GM12878 (cell line): Measurements from ENCODE around the gene PLXNB2. TPM values are rescaled to one million over a fixed set of nuclear protein-coding genes. Genes with fewer than 3 reads are reported as not detected.

ENCODE experiments used
- ATAC-seq: fragments of 200-7000 bp; cut with Tn5 transposase; 3 replicates; pipeline ENCODE4 v1.9.1; 2020; ENCODE audit warnings: mild to moderate bottlenecking, moderate library complexity
- BruUV-seq: library from RNA; stranded (reverse); fragments of 400-500 nt; replicated peaks from 2 replicates; lab custom pipeline; 2021; lab: Mats Ljungman, UMichigan
- CTCF ChIA-PET: fragments of 300-600 bp; sonication (Branson Sonifier 250); formaldehyde crosslinking; extraction: SDS; loops from one replicate; lab custom pipeline; 2021; ENCODE audit warnings: inconsistent platforms; lab: Yijun Ruan, JAX
- POLR2A ChIA-PET: fragments of 350-600 bp; formaldehyde crosslinking; extraction: SDS; loops from one replicate; lab custom pipeline; 2021; ENCODE audit warnings: inconsistent platforms; lab: Charles Lee
- RAD21 ChIA-PET: fragments of 300-600 bp; sonication (Branson Sonifier 250); formaldehyde crosslinking; loops from one replicate; lab custom pipeline; 2023; ENCODE audit warnings: antibody characterized with exemption; ENCODE audit not compliant: unreplicated experiment; lab: Charles Lee
- SMC1A ChIA-PET: fragments of 300-600 bp; sonication (Branson Sonifier 250); formaldehyde crosslinking; loops from one replicate; lab custom pipeline; 2023; ENCODE audit not compliant: unreplicated experiment, uncharacterized antibody; lab: Charles Lee
- DNase-seq: peaks from one replicate; pipeline ENCODE4 v3.0.0-alpha.2; 2011; ENCODE audit warnings: low read depth, low spot score
- FAIRE-seq: peaks from 3 replicates; lab custom pipeline; 2011; peaks lifted over from hg19 to GRCh38; lab: Jason Lieb, UNC
- H2AFZ ChIP-seq: 2 replicates; pipeline ENCODE4 v1.6.0; 2011; ENCODE audit warnings: low read depth, low read length, control low read depth; ENCODE audit not compliant: control insufficient read depth
- H3K27ac ChIP-seq: 2 replicates; pipeline ENCODE4 v1.5.1; 2011; ENCODE audit warnings: control low read depth; ENCODE audit not compliant: control insufficient read depth, insufficient read depth
- H3K27me3 ChIP-seq, 2 experiments: replicated peaks in 1 of 2; 2 replicates each; pipeline versions ENCODE4 v1.6.0 to v1.6.1; 2011; ENCODE audit warnings: low read length in 1 of 2; ENCODE audit not compliant: control insufficient read depth in 2 of 2, insufficient read depth in 2 of 2
- H3K36me3 ChIP-seq, 2 experiments: 2 replicates each; pipeline ENCODE4 v1.5.1; 2011; ENCODE audit warnings: low read length in 1 of 2; ENCODE audit not compliant: control insufficient read depth in 2 of 2, insufficient read depth in 2 of 2
- H3K4me1 ChIP-seq: 2 replicates; pipeline ENCODE4 v1.6.1; 2011; ENCODE audit warnings: mild to moderate bottlenecking, low read length, moderate library complexity, mixed read lengths; ENCODE audit not compliant: control insufficient read depth, insufficient read depth
- H3K4me2 ChIP-seq: 2 replicates; pipeline ENCODE4 v1.6.0; 2011; ENCODE audit warnings: control low read depth; ENCODE audit not compliant: control insufficient read depth, insufficient read depth
- H3K4me3 ChIP-seq: fragments of 200-600 bp; sonication (generic); 2 replicates; pipeline ENCODE4 v1.5.1; 2016
- H3K79me2 ChIP-seq: 2 replicates; pipeline ENCODE4 v1.6.0; 2011; ENCODE audit warnings: low read length; ENCODE audit not compliant: control insufficient read depth, insufficient read depth
- H3K9ac ChIP-seq: 2 replicates; pipeline ENCODE4 v1.8.0; 2011; ENCODE audit warnings: low read length, control low read depth, mixed read lengths; ENCODE audit not compliant: control insufficient read depth, insufficient read depth
- H3K9me3 ChIP-seq: replicated peaks from 3 replicates; pipeline ENCODE4 v1.5.1; 2011; ENCODE audit warnings: mild to moderate bottlenecking, low read length; ENCODE audit not compliant: control insufficient read depth, insufficient read depth
- H4K20me1 ChIP-seq: 2 replicates; pipeline ENCODE4 v1.6.0; 2011; ENCODE audit not compliant: control insufficient read depth, insufficient read depth
- BRCA1 ChIP-seq: IDR thresholded peaks from 2 replicates; pipeline ENCODE4 v1.6.1; 2011; ENCODE audit warnings: low read depth, low read length, improper control_type of control experiment
- EGR1 ChIP-seq, 2 experiments: IDR thresholded peaks; 1 replicate in 1 of 2; 2 replicates in 1 of 2; pipeline ENCODE4 v1.6.1; 2011 to 2012; ENCODE audit warnings: low read depth in 2 of 2, low read length in 2 of 2, borderline replicate concordance in 1 of 2, mild to moderate bottlenecking in 1 of 2, moderate library complexity in 1 of 2
- FOS ChIP-seq: IDR thresholded peaks from 3 replicates; pipeline ENCODE4 v1.6.1; 2011; ENCODE audit warnings: borderline replicate concordance; ENCODE audit not compliant: insufficient read length; ENCODE audit errors: extremely low read depth
- GABPA ChIP-seq: IDR thresholded peaks from 2 replicates; pipeline ENCODE4 v1.6.1; 2014; ENCODE audit warnings: antibody characterized with exemption, low read depth, mild to moderate bottlenecking, inconsistent platforms
- KAT2A ChIP-seq: conservative IDR thresholded peaks from 2 replicates; pipeline ENCODE4 v1.6.1; 2011; ENCODE audit warnings: low read depth, low read length; ENCODE audit not compliant: control insufficient read depth
- KDM1A ChIP-seq: fragments of 200-600 bp; sonication (generic); IDR thresholded peaks from 2 replicates; pipeline ENCODE4 v1.6.1; 2016; ENCODE audit warnings: borderline replicate concordance
- LARP7 ChIP-seq: fragments of 450-650 bp; IDR thresholded peaks from 2 replicates; pipeline ENCODE4 v1.6.1; 2017; ENCODE audit warnings: mild to moderate bottlenecking
- NFYB ChIP-seq: IDR thresholded peaks from 2 replicates; pipeline ENCODE4 v1.6.1; 2011; ENCODE audit warnings: low read depth, mild to moderate bottlenecking, low read length, improper control_type of control experiment, moderate library complexity; ENCODE audit not compliant: insufficient read depth
- TBL1XR1 ChIP-seq: IDR thresholded peaks from 2 replicates; pipeline ENCODE4 v1.6.1; 2012; ENCODE audit warnings: low read depth, low read length, improper control_type of control experiment
- WGBS: methylation state at CpG from one replicate; pipeline ENCODE4 v1.1.6; 2016; ENCODE audit warnings: low lambda C conversion rate; ENCODE audit not compliant: insufficient replicate concordance, insufficient coverage; ENCODE audit errors: missing lambda C conversion rate; 5-methylcytosine and 5-hydroxymethylcytosine counted together
- in situ Hi-C: fragments of 300-500 bp; cut with MboI; formaldehyde crosslinking; loops from 9 replicates; pipeline ENCODE4 v1.14.3; 2018; ENCODE audit warnings: mixed read lengths
- intact Hi-C: fragments of 100-400 bp; cut with micrococcal nuclease; formaldehyde crosslinking; loops from one replicate; pipeline ENCODE4 v1.14.2; 2022; ENCODE audit not compliant: unreplicated experiment
- polyA plus RNA-seq, 11 experiments: library from polyadenylated mRNA; depleted of rRNA in 4 of 11; unstranded in 6 of 11; stranded (reverse) in 5 of 11; fragments of >200 nt; fragmentation: Nextera tagmentation in 4 of 11; fragmentation: Illumina TruSeq in 1 of 11; extraction: Ambion mirVana in 4 of 11; extraction: Trizol in 1 of 11; gene quantifications; 1 replicate in 1 of 11; 2 replicates in 10 of 11; pipeline versions ENCODE4 v1.2.1 to v1.2.3, GENCODE V29; 2011 to 2016; ENCODE audit warnings: inconsistent platforms in 2 of 11, missing spikeins in 2 of 11, low read depth in 1 of 11
- total RNA-seq, 4 experiments: library from RNA; depleted of rRNA in 3 of 4; stranded (reverse); fragments of >200 nt in 3 of 4; fragmentation: Illumina TruSeq in 1 of 4; extraction: Trizol in 1 of 4; gene quantifications; 2 replicates each; pipeline versions ENCODE4 v1.2.1 to v1.2.3, GENCODE V29; 2013 to 2021
- TF ChIP-seq, protein P1 (sequence below): fragments of 450-650 bp; formaldehyde crosslinking; IDR thresholded peaks from 2 replicates; pipeline ENCODE4 v1.4.0; 2022; ENCODE audit warnings: mild to moderate bottlenecking, moderate library complexity

The PLXNB2 gene
- total and polyA plus RNA-seq, 10 of the 15 experiments (the other 5 are each of a cell fraction or from before 2014, with no cell fraction given): 0.68 to 134 (median 41.9) TPM

DNA sequence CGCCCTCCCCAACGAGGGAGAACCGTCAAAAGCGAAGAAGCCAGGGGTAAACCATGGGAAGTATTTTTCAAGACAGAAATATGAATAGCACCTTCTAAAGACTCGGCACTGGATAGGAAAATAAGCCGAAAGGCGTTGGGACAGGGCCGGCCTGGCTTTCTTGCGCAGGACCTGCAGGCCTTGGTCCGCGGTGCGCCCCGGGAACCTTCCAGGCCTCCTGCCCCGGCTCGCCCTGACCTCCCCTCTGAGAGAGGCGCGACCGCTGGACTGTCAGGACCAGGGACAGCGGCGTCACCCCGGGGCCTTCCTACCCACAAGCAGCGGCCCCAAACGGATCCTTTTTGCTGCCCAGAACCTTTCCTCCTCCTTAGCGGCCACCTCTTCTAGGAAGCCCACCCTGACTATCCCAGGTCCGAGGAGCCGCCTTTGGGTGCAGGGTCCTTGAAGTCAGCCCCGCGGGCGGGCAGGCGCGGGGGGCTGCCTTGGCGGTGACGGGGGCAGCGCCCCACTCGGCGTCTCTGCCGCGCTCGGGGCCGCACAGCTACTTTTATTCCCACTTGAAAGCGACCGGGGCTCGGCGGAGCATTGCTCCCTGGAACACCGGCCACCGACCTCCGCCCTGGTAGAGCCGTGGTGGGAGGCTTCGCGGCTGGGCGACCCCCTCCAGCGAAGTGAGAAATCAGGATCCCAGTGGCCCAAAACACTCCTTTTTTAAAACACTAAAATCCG, 36.6 kb downstream of the PLXNB2 start (continued):
- TF ChIP-seq, protein P1, sequence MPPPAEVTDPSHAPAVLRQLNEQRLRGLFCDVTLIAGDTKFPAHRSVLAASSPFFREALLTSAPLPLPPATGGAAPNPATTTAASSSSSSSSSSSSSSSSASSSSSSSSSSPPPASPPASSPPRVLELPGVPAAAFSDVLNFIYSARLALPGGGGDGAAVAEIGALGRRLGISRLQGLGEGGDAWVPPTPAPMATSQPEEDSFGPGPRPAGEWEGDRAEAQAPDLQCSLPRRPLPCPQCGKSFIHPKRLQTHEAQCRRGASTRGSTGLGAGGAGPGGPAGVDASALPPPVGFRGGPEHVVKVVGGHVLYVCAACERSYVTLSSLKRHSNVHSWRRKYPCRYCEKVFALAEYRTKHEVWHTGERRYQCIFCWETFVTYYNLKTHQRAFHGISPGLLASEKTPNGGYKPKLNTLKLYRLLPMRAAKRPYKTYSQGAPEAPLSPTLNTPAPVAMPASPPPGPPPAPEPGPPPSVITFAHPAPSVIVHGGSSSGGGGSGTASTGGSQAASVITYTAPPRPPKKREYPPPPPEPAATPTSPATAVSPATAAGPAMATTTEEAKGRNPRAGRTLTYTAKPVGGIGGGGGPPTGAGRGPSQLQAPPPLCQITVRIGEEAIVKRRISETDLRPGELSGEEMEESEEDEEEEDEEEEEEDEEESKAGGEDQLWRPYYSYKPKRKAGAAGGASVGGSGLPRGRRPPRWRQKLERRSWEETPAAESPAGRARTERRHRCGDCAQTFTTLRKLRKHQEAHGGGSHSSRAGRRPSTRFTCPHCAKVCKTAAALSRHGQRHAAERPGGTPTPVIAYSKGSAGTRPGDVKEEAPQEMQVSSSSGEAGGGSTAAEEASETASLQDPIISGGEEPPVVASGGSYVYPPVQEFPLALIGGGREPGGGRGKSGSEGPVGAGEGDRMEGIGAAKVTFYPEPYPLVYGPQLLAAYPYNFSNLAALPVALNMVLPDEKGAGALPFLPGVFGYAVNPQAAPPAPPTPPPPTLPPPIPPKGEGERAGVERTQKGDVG (CRISPR knock-in tag): no peak
- TF ChIP-seq NFYB (no peak), FOS (no peak), TBL1XR1 (no peak), LARP7 (0 out of 2 replicates have a peak, but pooled peaks have one; percentile 25), BRCA1 (no peak), KDM1A (no peak), GABPA (no peak)
- TF ChIP-seq, all 136 proteins: peak for 12

DNA sequence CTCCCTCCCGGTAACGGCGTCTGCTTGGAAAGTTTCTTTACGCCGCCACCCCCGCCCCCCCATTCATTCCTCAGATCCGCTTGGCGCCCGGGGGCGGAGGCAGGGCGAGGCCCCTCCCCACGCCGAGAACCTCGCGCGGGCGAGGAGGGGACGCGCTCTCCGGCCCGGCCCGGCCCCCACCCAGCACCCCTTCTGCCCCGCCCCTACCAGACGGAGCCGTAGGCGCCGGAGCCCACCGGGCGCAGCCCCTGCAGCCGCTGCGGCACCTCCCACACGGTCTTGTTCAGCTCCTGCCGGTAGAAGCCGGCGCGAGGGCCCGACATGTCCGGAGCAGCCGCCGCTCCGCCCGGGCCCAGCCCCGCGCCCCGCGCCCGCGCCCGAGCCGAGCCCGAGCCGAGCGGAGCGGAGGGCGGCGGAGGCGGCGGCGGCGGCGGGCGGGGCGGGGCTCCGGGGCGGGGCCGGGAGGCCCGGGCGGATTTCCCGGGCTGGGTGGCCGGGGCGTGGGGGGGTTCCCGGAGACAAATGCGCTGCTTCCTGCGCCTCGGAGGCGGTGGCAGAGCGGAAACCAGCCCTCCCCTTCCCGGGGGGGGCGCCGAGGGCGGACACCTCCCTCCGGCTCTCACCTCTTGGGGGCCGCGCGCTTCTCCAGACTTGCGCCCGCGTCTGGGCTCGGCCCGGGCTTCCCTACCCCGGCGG, 37.3 kb downstream of the PLXNB2 start, which contains the start of gene MAPK11:
TSS of gene MAPK11 (minus strand) at position 411 of the 696 bp plus-strand sequence. CDS start at position 323, 88 bp downstream.
- ATAC-seq (peak; percentile 67), FAIRE-seq (no peak), DNase-seq (no peak)
- H3K27me3 ChIP-seq: no peaks in the 10 kb centered on the region
- no TSS peak for BruUV-seq
- no peaks in the 10 kb centered on the region for H3K79me2 ChIP-seq
- H3K4me3 ChIP-seq: peak within 1 kb of the TSS; percentile 76
- no peaks in the 10 kb centered on the region for H3K9me3 ChIP-seq
- TF ChIP-seq KAT2A: no peak
- peak in 1 of 2 experiments; percentile 58; a peak in 1 of 3 replicates for TF ChIP-seq EGR1 (IDR thresholded peaks at IDR 0.05; ENCODE audit: borderline replicate concordance in 1 of 2, low read depth in 2 of 2, low read length in 2 of 2)
- RAD21 ChIA-PET: no interaction called here
- POLR2A ChIA-PET: no interaction called here
- peak within 1 kb of the TSS; percentile 93 for H3K4me2 ChIP-seq
- intact Hi-C loops (no loop called here), in situ Hi-C loops (no loop called here)
- 1% methylated on average over 21 of the region's 92 CpGs for whole genome bisulfite sequencing
- H3K36me3 ChIP-seq: peaks cover 0 to 3% of the 10 kb centered on the region in 2 experiments; a peak in 2 of 4 replicates
- no peak within 1 kb of the TSS for H3K27ac ChIP-seq
- no peak within 1 kb of the TSS; the same call in 1 of the 2 replicates for H2AFZ ChIP-seq
- SMC1A ChIA-PET: no interaction called here
- H4K20me1 ChIP-seq: no peaks in the 10 kb centered on the region
- H3K9ac ChIP-seq: peak within 1 kb of the TSS; percentile 39; the same call in 1 of the 2 replicates
- peaks cover 10% of the 10 kb centered on the region for H3K4me1 ChIP-seq
- CTCF ChIA-PET: no interaction called here
